ENCODE results near the gene MYD88.

The MYD88 gene

DNA sequence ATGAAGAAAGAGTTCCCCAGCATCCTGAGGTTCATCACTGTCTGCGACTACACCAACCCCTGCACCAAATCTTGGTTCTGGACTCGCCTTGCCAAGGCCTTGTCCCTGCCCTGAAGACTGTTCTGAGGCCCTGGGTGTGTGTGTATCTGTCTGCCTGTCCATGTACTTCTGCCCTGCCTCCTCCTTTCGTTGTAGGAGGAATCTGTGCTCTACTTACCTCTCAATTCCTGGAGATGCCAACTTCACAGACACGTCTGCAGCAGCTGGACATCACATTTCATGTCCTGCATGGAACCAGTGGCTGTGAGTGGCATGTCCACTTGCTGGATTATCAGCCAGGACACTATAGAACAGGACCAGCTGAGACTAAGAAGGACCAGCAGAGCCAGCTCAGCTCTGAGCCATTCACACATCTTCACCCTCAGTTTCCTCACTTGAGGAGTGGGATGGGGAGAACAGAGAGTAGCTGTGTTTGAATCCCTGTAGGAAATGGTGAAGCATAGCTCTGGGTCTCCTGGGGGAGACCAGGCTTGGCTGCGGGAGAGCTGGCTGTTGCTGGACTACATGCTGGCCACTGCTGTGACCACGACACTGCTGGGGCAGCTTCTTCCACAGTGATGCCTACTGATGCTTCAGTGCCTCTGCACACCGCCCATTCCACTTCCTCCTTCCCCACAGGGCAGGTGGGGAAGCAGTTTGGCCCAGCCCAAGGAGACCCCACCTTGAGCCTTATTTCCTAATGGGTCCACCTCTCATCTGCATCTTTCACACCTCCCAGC, 2.9 kb downstream of the MYD88 start:
- H3K4me3 ChIP-seq (ENCODE audit: low read depth, low read length): no peak overlapping the region
- TF ChIP-seq, protein P1, sequence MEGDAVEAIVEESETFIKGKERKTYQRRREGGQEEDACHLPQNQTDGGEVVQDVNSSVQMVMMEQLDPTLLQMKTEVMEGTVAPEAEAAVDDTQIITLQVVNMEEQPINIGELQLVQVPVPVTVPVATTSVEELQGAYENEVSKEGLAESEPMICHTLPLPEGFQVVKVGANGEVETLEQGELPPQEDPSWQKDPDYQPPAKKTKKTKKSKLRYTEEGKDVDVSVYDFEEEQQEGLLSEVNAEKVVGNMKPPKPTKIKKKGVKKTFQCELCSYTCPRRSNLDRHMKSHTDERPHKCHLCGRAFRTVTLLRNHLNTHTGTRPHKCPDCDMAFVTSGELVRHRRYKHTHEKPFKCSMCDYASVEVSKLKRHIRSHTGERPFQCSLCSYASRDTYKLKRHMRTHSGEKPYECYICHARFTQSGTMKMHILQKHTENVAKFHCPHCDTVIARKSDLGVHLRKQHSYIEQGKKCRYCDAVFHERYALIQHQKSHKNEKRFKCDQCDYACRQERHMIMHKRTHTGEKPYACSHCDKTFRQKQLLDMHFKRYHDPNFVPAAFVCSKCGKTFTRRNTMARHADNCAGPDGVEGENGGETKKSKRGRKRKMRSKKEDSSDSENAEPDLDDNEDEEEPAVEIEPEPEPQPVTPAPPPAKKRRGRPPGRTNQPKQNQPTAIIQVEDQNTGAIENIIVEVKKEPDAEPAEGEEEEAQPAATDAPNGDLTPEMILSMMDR (IDR thresholded peaks at IDR 0.05; ENCODE audit: borderline replicate concordance, insufficient read depth, low read depth, low read length): no peak

DNA sequence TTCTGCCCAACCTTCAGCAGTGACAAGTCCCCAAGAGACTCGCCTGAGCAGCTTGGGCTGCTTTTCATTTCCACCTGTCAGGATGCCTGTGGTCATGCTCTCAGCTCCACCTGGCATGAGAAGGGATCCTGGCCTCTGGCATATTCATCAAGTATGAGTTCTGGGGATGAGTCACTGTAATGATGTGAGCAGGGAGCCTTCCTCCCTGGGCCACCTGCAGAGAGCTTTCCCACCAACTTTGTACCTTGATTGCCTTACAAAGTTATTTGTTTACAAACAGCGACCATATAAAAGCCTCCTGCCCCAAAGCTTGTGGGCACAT, 3.5 kb downstream of the MYD88 start:
- TF ChIP-seq, protein P1 (IDR thresholded peaks at IDR 0.05; ENCODE audit: borderline replicate concordance, insufficient read depth, low read depth, low read length): no peak
- no peak overlapping the region for H3K4me3 ChIP-seq (ENCODE audit: low read depth, low read length)

DNA sequence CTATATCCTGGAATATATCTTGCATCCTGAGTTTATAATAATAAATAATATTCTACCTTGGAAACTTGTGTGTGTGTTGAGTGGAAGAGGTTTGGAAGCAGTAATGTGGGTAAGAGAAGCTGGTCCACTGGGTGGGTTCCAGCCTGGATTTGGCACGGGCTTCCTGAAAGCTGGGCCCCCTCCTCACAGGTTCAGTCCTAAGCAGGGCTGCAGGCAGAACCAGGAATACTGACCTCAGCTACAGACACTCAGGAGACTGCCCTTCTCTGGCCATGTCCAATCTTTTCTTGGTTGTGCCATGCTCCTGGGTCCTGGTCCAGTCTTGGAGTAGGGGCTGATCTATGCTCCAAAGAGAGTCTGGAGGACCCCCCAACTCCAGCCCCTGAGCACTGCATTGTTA, 4.5 kb downstream of the MYD88 start:
- TF ChIP-seq, protein P1 (IDR thresholded peaks at IDR 0.05; ENCODE audit: borderline replicate concordance, insufficient read depth, low read depth, low read length): no peak
- no peak overlapping the region for H3K4me3 ChIP-seq (ENCODE audit: low read depth, low read length)

DNA sequence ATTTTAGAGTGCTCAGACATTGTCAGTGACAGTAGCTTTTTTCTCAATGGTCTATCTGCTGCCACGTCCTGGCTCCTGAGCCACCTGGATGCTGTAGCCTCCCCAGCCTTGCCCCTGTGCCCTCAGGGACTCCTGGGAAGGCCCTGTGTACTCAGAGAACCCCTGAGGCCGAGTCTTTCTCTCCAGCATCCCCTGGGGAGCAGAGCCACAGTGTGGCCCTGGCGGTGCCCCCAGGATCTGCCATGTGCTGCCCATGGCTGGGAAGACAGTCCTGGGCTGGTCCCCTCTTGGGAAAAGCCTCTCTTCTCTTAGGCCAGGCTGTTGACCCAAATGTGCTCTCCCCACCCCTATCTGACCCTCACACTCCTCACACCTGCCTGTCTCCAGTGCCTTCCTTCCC, 5.0 kb downstream of the MYD88 start:
- TF ChIP-seq, protein P1 (IDR thresholded peaks at IDR 0.05; ENCODE audit: borderline replicate concordance, insufficient read depth, low read depth, low read length): no peak
- H3K4me3 ChIP-seq (ENCODE audit: low read depth, low read length): no peak overlapping the region

DNA sequence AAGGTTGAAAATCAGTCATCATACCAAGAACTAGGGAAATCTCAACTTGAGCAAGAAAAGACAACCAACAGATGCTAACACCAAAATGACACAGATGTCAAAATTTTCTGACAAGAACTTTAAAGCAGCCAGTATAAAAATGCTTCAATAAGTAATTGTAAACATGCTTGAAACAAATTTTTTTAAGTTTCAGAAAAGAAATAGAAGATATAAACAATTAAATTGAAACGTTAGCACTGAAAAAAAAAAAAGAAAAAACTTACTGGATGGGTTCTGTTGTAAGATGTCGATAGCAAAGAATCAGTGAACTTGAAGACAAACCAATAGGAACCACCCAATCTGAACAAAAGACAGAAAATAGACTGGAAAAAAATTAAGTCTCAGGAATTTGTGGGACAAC, 8.0 kb downstream of the MYD88 start:
- TF ChIP-seq, protein P1 (IDR thresholded peaks at IDR 0.05; ENCODE audit: borderline replicate concordance, insufficient read depth, low read depth, low read length): no peak
- H3K4me3 ChIP-seq (ENCODE audit: low read depth, low read length): no peak overlapping the region

DNA sequence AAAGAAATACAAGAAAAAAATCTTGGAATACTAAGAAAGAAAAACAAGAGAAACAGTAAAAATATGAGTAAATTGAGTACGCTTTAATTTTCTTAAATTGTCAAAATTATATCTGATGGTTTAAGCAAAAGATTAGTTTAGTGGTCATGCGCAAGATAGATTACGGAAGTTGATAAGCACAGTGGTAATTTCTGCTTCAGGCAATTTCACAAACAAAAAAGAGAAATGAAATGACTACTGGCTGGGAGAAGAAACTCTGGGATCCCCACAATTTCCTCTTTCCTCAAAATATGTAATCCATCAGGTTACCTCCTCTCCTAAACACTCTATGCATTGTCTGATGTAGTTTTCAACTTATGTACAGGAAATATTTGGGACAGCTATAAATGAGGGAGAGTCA, 9.0 kb downstream of the MYD88 start:
- TF ChIP-seq, protein P1 (IDR thresholded peaks at IDR 0.05; ENCODE audit: borderline replicate concordance, insufficient read depth, low read depth, low read length): no peak
- no peak overlapping the region for H3K4me3 ChIP-seq (ENCODE audit: low read depth, low read length)

DNA sequence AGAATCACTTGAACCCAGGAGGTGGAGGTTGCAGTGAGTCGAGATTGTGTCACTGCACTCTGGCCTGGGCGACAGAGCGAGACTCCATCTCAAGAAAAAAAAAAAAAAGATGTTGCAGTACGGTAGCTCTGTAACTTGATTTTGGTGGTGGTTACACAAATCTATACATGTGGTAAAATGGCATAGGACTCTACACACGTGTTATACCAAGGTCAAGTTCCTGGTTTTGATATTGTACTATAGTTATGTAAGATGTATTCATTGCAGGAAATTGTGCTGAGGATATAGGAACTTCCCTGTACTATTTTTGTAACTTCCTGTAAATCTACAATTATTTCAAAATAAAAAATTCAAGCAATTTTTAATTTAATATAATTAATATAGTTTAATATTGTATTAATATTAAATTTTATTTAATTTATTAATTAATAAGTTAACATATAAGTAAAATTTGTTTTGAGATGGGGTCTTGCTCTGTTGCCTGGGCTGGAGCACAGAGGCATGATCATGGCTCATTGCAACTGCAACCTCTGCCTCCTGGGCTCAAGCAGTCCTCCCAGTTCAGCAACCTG, 9.9 kb downstream of the MYD88 start:
- no peak overlapping the region for H3K4me3 ChIP-seq (ENCODE audit: low read depth, low read length)
- TF ChIP-seq, protein P1 (IDR thresholded peaks at IDR 0.05; ENCODE audit: borderline replicate concordance, insufficient read depth, low read depth, low read length): no peak
